ENCODE results near the gene MCC.

Gene MCC

GRCh38 chr5:113252066-113252465 is 236.2 kb downstream of the MCC start:
- H3K4me3 ChIP-seq (ENCODE audit: low read depth, low read length), result no peak overlapping the region
- DNase-seq (ENCODE audit: low read depth), result no peak
- TF ChIP-seq CTCF (IDR thresholded peaks at IDR 0.05; ENCODE audit: low read depth, low read length, missing control alignments), result no peak

GRCh38 chr5:113250341-113250953 is 237.8 kb downstream of the MCC start:
- H3K4me3 ChIP-seq (ENCODE audit: low read depth, low read length), result no peak overlapping the region
- no peak for DNase-seq (ENCODE audit: low read depth)
- TF ChIP-seq CTCF (IDR thresholded peaks at IDR 0.05; ENCODE audit: low read depth, low read length, missing control alignments), result no peak

- TF ChIP-seq CTCF (IDR thresholded peaks at IDR 0.05; ENCODE audit: low read depth, low read length, missing control alignments), result no peak
- H3K4me3 ChIP-seq (ENCODE audit: low read depth, low read length), result no peak overlapping the region
- no peak for DNase-seq (ENCODE audit: low read depth)
Measured at GRCh38 chr5:113249206-113249605, 239.0 kb downstream of the MCC start.

- no peak for TF ChIP-seq CTCF (IDR thresholded peaks at IDR 0.05; ENCODE audit: low read depth, low read length, missing control alignments)
- no peak for DNase-seq (ENCODE audit: low read depth)
- no peak overlapping the region for H3K4me3 ChIP-seq (ENCODE audit: low read depth, low read length)
Measured at GRCh38 chr5:113246361-113246870, 241.8 kb downstream of the MCC start.

- no peak overlapping the region for H3K4me3 ChIP-seq (ENCODE audit: low read depth, low read length)
- TF ChIP-seq CTCF (IDR thresholded peaks at IDR 0.05; ENCODE audit: low read depth, low read length, missing control alignments), result no peak
- DNase-seq (ENCODE audit: low read depth), result no peak
Measured at GRCh38 chr5:113245427-113246225, 242.6 kb downstream of the MCC start.

GRCh38 chr5:113244966-113245365 is 243.3 kb downstream of the MCC start:
- DNase-seq (ENCODE audit: low read depth), result no peak
- TF ChIP-seq CTCF (IDR thresholded peaks at IDR 0.05; ENCODE audit: low read depth, low read length, missing control alignments), result no peak

More at GRCh38 chr5:113244966-113245365, 243.3 kb downstream of the MCC start:
- H3K4me3 ChIP-seq (ENCODE audit: low read depth, low read length), result no peak overlapping the region
